NCI-H2107 treated with DMSO at 0.1 percent for 48 hours (cell line): Measurements from ENCODE around the gene SLC35E4.
"Not testable (repeated sequence)": the region's sequence is repeated elsewhere in the genome, so short reads cannot be mapped to it uniquely, and the experiment has no call there.

Experiments used
- DNase-seq: peaks from one replicate; lab custom pipeline; 2025; ENCODE audit not compliant: unreplicated experiment; lab: John Stamatoyannopoulos, UW

SLC35E4 gene

GRCh38 chr22:30649430-30650007 lies 13.9 kb downstream of the SLC35E4 start:
- no peak for DNase-seq

- no peak for DNase-seq
These were observed 15.0 kb downstream of the SLC35E4 start for GRCh38 chr22:30650508-30651116.

GRCh38 chr22:30652852-30653251 lies 17.3 kb downstream of the SLC35E4 start:
- DNase-seq = no peak

GRCh38 chr22:30654361-30654760 lies 18.8 kb downstream of the SLC35E4 start:
- no peak for DNase-seq

- DNase-seq = no peak
These were observed 20.0 kb downstream of the SLC35E4 start for GRCh38 chr22:30655532-30655931.

- DNase-seq = no peak
These were observed 26.5 kb downstream of the SLC35E4 start for GRCh38 chr22:30662040-30662439.

- DNase-seq = no peak
These were observed 29.2 kb downstream of the SLC35E4 start for GRCh38 chr22:30664798-30665197.

- no peak for DNase-seq
These were observed 29.7 kb downstream of the SLC35E4 start for GRCh38 chr22:30665266-30665665.

GRCh38 chr22:30665786-30666185 lies 30.2 kb downstream of the SLC35E4 start:
- DNase-seq = no peak

- no peak for DNase-seq
These were observed 31.5 kb downstream of the SLC35E4 start for GRCh38 chr22:30667107-30667493.

- DNase-seq = peak; percentile 33
These were observed 32.2 kb downstream of the SLC35E4 start, which contains the start of gene DUSP18 for GRCh38 chr22:30667494-30668385. TSS of gene DUSP18 (minus strand) at chr22:30667875. CDS start at chr22:30664003, 3,872 bp downstream.

GRCh38 chr22:30668386-30668710 lies 32.8 kb downstream of the SLC35E4 start:
- DNase-seq = no peak

GRCh38 chr22:30671071-30671470 lies 35.5 kb downstream of the SLC35E4 start:
- no peak for DNase-seq

GRCh38 chr22:30673136-30673535 lies 37.6 kb downstream of the SLC35E4 start:
- DNase-seq = no peak

- no peak for DNase-seq
These were observed 38.9 kb downstream of the SLC35E4 start for GRCh38 chr22:30674482-30674881.

- DNase-seq = no peak
These were observed 39.9 kb downstream of the SLC35E4 start for GRCh38 chr22:30675436-30675835.

- not testable (repeated sequence) for DNase-seq
These were observed 41.0 kb downstream of the SLC35E4 start for GRCh38 chr22:30676565-30676964.

GRCh38 chr22:30679895-30680690 lies 44.5 kb downstream of the SLC35E4 start:
- not testable (repeated sequence) for DNase-seq

- DNase-seq = no peak
These were observed 45.6 kb downstream of the SLC35E4 start for GRCh38 chr22:30680991-30681770.

- DNase-seq = no peak
These were observed 46.2 kb downstream of the SLC35E4 start for GRCh38 chr22:30681831-30682230.
